Body of pancreas (tissue), 4 donors: Measurements from ENCODE around the gene GAK.

Source experiments
- CTCF ChIP-seq, 7 experiments: fragments of 450-650 bp in 4 of 7; fragments of 200-600 bp in 3 of 7; sonication (generic) in 3 of 7; IDR thresholded peaks; one replicate each; pipeline ENCODE4 v1.5.1; 2016 to 2019; ENCODE audit warnings: antibody characterized with exemption in 7 of 7
- POLR2A ChIP-seq, 3 donors: fragments of 450-650 bp; IDR thresholded peaks; one replicate each; pipeline ENCODE4 v1.6.1; 2016; ENCODE audit warnings: antibody characterized with exemption in 3 of 3, mild to moderate bottlenecking in 2 of 3

GRCh38 chr4:884259-884658 lies 47.9 kb downstream of the GAK start:
- TF ChIP-seq CTCF (IDR thresholded peaks at IDR 0.05) (no peak), POLR2A (IDR thresholded peaks at IDR 0.05) (no peak)
